ENCODE results near the gene RSPH6A.

RSPH6A gene

DNA sequence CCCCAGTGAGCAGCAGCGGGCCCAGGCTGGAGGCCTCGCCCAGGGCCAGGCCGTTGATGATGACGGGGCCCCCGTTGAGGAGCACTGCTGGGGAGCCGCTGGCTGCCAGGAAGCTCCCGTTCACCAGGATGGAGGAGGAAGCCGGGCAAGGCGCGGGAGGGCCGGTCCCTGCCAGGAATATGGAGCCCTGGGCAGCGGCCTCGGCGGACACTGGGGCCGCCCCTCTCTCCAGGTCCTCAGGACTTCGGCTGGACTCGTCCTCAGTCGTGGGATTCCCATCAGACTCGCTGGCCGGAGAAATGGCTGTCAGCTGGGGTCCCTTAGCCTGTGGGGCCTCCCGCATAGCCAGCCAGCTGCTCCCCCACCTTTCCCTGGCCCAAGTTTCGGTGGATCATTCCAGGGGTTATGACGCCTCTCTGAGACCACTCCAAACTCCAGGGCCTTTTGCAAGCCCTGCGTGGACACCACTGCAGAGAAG, 48.2 kb downstream of the RSPH6A start:
- no peak for TF ChIP-seq CTCF (IDR thresholded peaks at IDR 0.05; ENCODE audit: low read depth, low read length)
- no peak for DNase-seq (ENCODE audit: extremely low read depth, low read depth)

GRCh38 chr19:45766296-45766868, 48.7 kb downstream of the RSPH6A start:
- no peak for DNase-seq (ENCODE audit: extremely low read depth, low read depth)
- no peak for TF ChIP-seq CTCF (IDR thresholded peaks at IDR 0.05; ENCODE audit: low read depth, low read length)

DNA sequence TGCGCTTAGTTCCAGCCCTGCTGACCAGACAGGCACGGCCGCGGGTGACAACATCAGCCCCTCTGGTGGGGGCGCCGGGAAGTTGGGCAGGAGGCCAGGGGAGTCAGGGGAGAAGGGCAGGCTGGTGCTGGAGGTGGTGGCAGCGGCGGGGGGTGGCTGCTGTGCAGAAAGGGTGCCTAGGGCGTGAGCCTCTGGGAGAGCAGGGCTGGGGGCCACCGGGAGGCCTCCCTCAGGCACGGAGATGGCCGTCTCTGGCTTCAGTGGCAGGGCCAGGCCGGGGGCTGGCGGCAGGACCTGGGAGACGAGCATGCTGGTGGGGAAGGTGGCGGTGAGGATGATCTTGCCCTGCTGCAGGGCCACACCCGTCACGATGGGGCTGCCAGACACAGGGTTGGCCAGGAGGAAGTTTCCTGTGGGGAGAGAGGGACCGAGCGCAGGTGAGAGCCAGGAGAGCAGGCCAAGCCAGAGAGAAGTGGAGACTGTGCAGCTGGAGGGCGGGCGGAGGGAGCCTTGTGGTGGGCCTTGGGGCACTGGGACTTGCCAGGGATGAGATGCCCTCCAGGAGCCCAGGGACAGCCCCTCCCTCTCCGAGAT, 49.3 kb downstream of the RSPH6A start:
- DNase-seq (ENCODE audit: extremely low read depth, low read depth) = no peak
- no peak for TF ChIP-seq CTCF (IDR thresholded peaks at IDR 0.05; ENCODE audit: low read depth, low read length)

DNA sequence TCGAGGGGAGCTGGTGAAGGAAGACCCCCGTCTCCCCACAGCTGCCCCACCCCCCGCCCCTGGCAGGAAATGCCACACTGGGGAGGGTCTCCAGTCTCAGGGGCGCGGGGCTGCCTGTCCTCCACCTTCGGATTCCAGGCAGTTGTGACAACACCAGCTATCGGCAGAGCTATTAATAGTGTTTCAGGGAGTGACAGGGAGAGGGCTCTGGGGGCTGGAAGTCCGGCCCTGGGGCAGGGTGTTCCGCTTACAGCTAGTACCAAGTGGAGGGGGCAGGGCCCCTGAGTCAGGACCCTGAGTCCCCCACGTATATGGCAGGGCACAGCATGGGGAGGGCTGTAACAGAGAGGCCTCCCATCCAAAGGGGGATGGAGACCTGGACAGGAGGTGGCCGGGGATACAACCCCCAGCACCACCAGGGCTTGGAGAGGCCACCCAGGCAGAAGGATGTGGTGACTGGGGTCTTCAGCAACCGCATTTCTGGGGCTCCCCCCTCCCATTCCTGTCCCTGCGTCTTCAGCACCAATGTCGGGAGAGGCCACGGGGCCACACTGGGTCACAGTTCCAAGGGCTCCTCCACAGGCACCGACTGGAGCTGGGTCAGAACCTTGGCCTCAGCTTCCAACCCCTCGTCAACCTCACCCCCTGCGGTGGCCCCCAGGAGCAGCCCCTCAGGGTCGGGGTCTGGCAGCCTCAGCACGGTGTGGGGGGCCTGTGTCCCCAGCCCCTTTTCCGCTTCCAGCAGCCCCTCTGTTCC, 50.0 kb downstream of the RSPH6A start:
- no peak for TF ChIP-seq CTCF (IDR thresholded peaks at IDR 0.05; ENCODE audit: low read depth, low read length)
- no peak for DNase-seq (ENCODE audit: extremely low read depth, low read depth)

- no peak for DNase-seq (ENCODE audit: extremely low read depth, low read depth)
- no peak for TF ChIP-seq CTCF (IDR thresholded peaks at IDR 0.05; ENCODE audit: low read depth, low read length)
Observed at GRCh38 chr19:45764475-45764874, 50.6 kb downstream of the RSPH6A start.

DNA sequence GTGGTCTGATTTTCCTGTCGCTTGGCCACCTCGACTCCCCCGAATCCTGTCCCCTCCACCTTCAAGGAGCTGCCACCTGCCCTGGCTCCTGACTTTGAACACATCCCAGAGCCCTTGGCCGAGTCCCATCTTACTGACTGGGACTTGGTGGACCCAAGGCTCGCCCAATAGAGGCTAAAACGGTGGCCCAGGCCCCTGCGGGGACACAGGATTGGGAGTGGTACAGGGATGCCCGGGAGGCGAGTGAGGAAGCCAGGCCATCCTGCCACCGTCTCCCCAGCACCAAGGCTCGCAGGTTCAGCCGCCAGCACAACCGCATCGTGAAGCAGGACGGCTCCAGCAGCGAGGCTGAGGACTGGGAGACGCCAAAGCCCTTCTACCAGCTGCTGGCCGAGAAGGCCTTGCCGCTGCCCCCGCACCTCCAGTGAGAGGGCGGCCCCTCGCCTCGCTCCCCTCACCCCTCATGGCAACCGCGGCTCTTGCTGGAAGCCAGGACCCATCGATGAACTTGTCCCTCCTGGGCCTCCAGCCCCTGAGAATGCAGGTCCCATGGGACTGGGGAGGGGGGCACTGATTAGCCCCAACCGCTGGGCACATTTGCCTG, 51.3 kb downstream of the RSPH6A start:
- no peak for TF ChIP-seq CTCF (IDR thresholded peaks at IDR 0.05; ENCODE audit: low read depth, low read length)
- DNase-seq (ENCODE audit: extremely low read depth, low read depth) = no peak
